Vagina (tissue), 2 donors: ENCODE results near the gene WDR76.

Source experiments
- POLR2A ChIP-seq, 2 donors: fragments of 450-650 bp; IDR thresholded peaks; one replicate each; pipeline ENCODE4 v1.6.1; 2017; ENCODE audit warnings: antibody characterized with exemption in 2 of 2, mild to moderate bottlenecking in 2 of 2, moderate library complexity in 2 of 2
- POLR2AphosphoS5 ChIP-seq, 2 donors: sonication (generic); formaldehyde crosslinking; IDR thresholded peaks; one replicate each; pipeline ENCODE4 v1.9.0; 2017; ENCODE audit warnings: antibody characterized with exemption in 2 of 2, mild to moderate bottlenecking in 2 of 2, low read depth in 1 of 2; ENCODE audit not compliant: insufficient read depth in 1 of 2
- TF ChIP-seq, protein P1 (sequence below), 3 experiments: fragments of 450-650 bp in 2 of 3; fragments of 200-600 bp in 1 of 3; sonication (generic) in 1 of 3; IDR thresholded peaks; one replicate each; pipeline ENCODE4 v1.5.1; 2017 to 2019; ENCODE audit warnings: antibody characterized with exemption in 3 of 3, mild to moderate bottlenecking in 2 of 3, moderate library complexity in 2 of 3

DNA sequence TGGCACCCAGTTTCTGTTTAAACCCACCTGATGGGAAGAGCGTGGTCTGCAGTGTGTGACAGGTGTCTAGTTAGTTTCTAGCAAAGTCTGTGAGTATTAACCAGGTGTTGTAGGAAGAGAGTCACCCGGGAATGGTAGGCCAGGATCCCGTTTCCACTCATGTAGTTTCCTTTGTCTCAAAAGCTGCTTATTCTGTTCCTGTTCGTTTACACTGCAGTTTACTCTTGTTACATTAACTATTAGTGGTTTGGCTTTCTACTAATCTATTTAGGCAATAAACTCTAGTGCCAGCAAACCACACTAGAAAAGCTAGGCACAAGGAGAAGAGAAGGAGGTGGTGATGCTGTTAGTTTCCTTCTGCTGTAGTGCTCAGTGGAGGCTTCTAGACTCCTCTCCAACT is 32.7 kb downstream of the WDR76 start:
- TF ChIP-seq POLR2A (IDR thresholded peaks at IDR 0.05) (no peak), POLR2AphosphoS5 (IDR thresholded peaks at IDR 0.05; ENCODE audit: insufficient read depth in 1 of 2, low read depth in 1 of 2) (no peak)
- TF ChIP-seq, protein P1, sequence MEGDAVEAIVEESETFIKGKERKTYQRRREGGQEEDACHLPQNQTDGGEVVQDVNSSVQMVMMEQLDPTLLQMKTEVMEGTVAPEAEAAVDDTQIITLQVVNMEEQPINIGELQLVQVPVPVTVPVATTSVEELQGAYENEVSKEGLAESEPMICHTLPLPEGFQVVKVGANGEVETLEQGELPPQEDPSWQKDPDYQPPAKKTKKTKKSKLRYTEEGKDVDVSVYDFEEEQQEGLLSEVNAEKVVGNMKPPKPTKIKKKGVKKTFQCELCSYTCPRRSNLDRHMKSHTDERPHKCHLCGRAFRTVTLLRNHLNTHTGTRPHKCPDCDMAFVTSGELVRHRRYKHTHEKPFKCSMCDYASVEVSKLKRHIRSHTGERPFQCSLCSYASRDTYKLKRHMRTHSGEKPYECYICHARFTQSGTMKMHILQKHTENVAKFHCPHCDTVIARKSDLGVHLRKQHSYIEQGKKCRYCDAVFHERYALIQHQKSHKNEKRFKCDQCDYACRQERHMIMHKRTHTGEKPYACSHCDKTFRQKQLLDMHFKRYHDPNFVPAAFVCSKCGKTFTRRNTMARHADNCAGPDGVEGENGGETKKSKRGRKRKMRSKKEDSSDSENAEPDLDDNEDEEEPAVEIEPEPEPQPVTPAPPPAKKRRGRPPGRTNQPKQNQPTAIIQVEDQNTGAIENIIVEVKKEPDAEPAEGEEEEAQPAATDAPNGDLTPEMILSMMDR (IDR thresholded peaks at IDR 0.05), result no peak
